Measurements from ENCODE around the gene CAMK2N2.

CAMK2N2 gene

GRCh38 chr3:184242297-184242685, 19.1 kb downstream of the CAMK2N2 start:
- in situ Hi-C loops (cut with HindIII; ENCODE audit: low sequenced_read_pairs), result loop anchor here (25.0 kb wide), 1 partner anchor 355 kb away; the partner anchor contains the start of gene PARL
- TF ChIP-seq CTCF (IDR thresholded peaks at IDR 0.05; ENCODE audit: low read depth, low read length, missing control alignments), result no peak
- no peak overlapping the region for H3K4me3 ChIP-seq (ENCODE audit: low read depth, low read length)
- no peak for DNase-seq (ENCODE audit: low read depth)

- no peak overlapping the region for H3K4me3 ChIP-seq (ENCODE audit: low read depth, low read length)
- in situ Hi-C loops (cut with HindIII; ENCODE audit: low sequenced_read_pairs), result loop anchor here (25.0 kb wide), 1 partner anchor 354 kb away; the partner anchor contains the start of gene PARL
- peak; percentile 33 for TF ChIP-seq CTCF (IDR thresholded peaks at IDR 0.05; ENCODE audit: low read depth, low read length, missing control alignments)
- DNase-seq (ENCODE audit: low read depth), result no peak
Observed at GRCh38 chr3:184241447-184242296, 19.7 kb downstream of the CAMK2N2 start.

- H3K4me3 ChIP-seq (ENCODE audit: low read depth, low read length), result no peak overlapping the region
- no peak for TF ChIP-seq CTCF (IDR thresholded peaks at IDR 0.05; ENCODE audit: low read depth, low read length, missing control alignments)
- in situ Hi-C loops (cut with HindIII; ENCODE audit: low sequenced_read_pairs), result loop anchor here (25.0 kb wide), 1 partner anchor 354 kb away; the partner anchor contains the start of gene PARL
- no peak for DNase-seq (ENCODE audit: low read depth)
Observed at GRCh38 chr3:184241141-184241446, 20.3 kb downstream of the CAMK2N2 start.

GRCh38 chr3:184240384-184241140, 20.8 kb downstream of the CAMK2N2 start:
- no peak for TF ChIP-seq CTCF (IDR thresholded peaks at IDR 0.05; ENCODE audit: low read depth, low read length, missing control alignments)
- DNase-seq (ENCODE audit: low read depth), result no peak
- in situ Hi-C loops (cut with HindIII; ENCODE audit: low sequenced_read_pairs), result loop anchor here (25.0 kb wide), 1 partner anchor 353 kb away; the partner anchor contains the start of gene PARL
- H3K4me3 ChIP-seq (ENCODE audit: low read depth, low read length), result no peak overlapping the region

- in situ Hi-C loops (cut with HindIII; ENCODE audit: low sequenced_read_pairs), result loop anchor here (25.0 kb wide), 1 partner anchor 352 kb away; the partner anchor contains the start of gene PARL
- DNase-seq (ENCODE audit: low read depth), result no peak
- no peak overlapping the region for H3K4me3 ChIP-seq (ENCODE audit: low read depth, low read length)
- TF ChIP-seq CTCF (IDR thresholded peaks at IDR 0.05; ENCODE audit: low read depth, low read length, missing control alignments), result no peak
Observed at GRCh38 chr3:184239708-184240107, 21.6 kb downstream of the CAMK2N2 start.

GRCh38 chr3:184239221-184239620, 22.1 kb downstream of the CAMK2N2 start:
- no peak overlapping the region for H3K4me3 ChIP-seq (ENCODE audit: low read depth, low read length)
- TF ChIP-seq CTCF (IDR thresholded peaks at IDR 0.05; ENCODE audit: low read depth, low read length, missing control alignments), result no peak
- DNase-seq (ENCODE audit: low read depth), result no peak
- in situ Hi-C loops (cut with HindIII; ENCODE audit: low sequenced_read_pairs), result loop anchor here (25.0 kb wide), 1 partner anchor 352 kb away; the partner anchor contains the start of gene PARL

Data from astrocyte of the cerebellum (primary cell).